Right lobe of liver (tissue), 4 donors: ENCODE results near the gene THTPA.

Experiments
- CTCF ChIP-seq, 4 donors: fragments of 200-600 bp in 3 of 4; fragments of 450-650 bp in 1 of 4; IDR thresholded peaks; one replicate each; pipeline versions ENCODE4 v1.5.1 to v1.8.0; 2016 to 2022; ENCODE audit warnings: antibody characterized with exemption in 4 of 4, mild to moderate bottlenecking in 2 of 4
- POLR2A ChIP-seq: fragments of 450-650 bp; IDR thresholded peaks from one replicate; pipeline ENCODE4 v1.6.1; 2017; ENCODE audit warnings: antibody characterized with exemption, mild to moderate bottlenecking
- donor health status: DM: no; HTN: no; CAD: no.
- donor health status: DM: no; HTN: no; CAD: no.
- donor health status: DM: no; HTN: yes; CAD: no.

GRCh38 chr14:23572524-23572828, 16.4 kb downstream of the THTPA start:
- TF ChIP-seq CTCF (IDR thresholded peaks at IDR 0.05) (no peak), POLR2A (no peak)
